ENCODE data around the gene CNPY4. TPM values are rescaled to one million over a fixed set of nuclear protein-coding genes. Genes with fewer than 3 reads are reported as not detected.

Gene CNPY4
- total and polyA plus RNA-seq, 12 donors: 14.0 to 46.5 (median 24.2) TPM

- peak in 2 of 7 donors; percentile 45 to 55 for DNase-seq
Observed at GRCh38 chr7:100122568-100122967, 3.1 kb downstream of the CNPY4 start.

GRCh38 chr7:100124301-100125230 lies 5.1 kb downstream of the CNPY4 start:
- Histone ChIP-seq H3K36me3 (replicated peaks in 1 of 2) (no peaks in the 10 kb centered on the region), H3K9me3 (replicated peaks in 1 of 3) (no peaks in the 10 kb centered on the region), H3K4me3 (no peak overlapping the region), H3K4me1 (replicated peaks in 1 of 2) (peaks cover 20 to 36% of the 10 kb centered on the region in 2 donors), H3K27ac (peak overlapping the region in 1 of 5 donors; percentile 17), H3K27me3 (no peaks in the 10 kb centered on the region)
- TF ChIP-seq CTCF (IDR thresholded peaks at IDR 0.05) (no peak), POLR2A (IDR thresholded peaks at IDR 0.05) (no peak)
- no peak for DNase-seq
- WGBS, 4 donors: 70 to 84% (median 81%) methylated on average over 4 of the region's 4 CpGs
- intact Hi-C loops (cut with DNase I): no loop called here

More at GRCh38 chr7:100122568-100122967, 3.1 kb downstream of the CNPY4 start:
- Histone ChIP-seq H3K27ac (no peak overlapping the region), H3K27me3 (no peaks in the 10 kb centered on the region), H3K4me1 (replicated peaks in 1 of 2) (peaks cover 19 to 32% of the 10 kb centered on the region in 2 donors), H3K9me3 (replicated peaks in 1 of 3) (no peaks in the 10 kb centered on the region), H3K4me3 (no peak overlapping the region), H3K36me3 (replicated peaks in 1 of 2) (no peaks in the 10 kb centered on the region)
- WGBS, 4 donors: 80 to 100% (median 87%) methylated on average over 1 of the region's 1 CpG
- TF ChIP-seq POLR2A (IDR thresholded peaks at IDR 0.05) (no peak), CTCF (IDR thresholded peaks at IDR 0.05) (no peak)
- intact Hi-C loops (cut with DNase I): no loop called here

- intact Hi-C loops (cut with DNase I): no loop called here
- Histone ChIP-seq H3K27ac (peak overlapping the region; percentile 87 to 99 (median 92)), H3K27me3 (no peaks in the 10 kb centered on the region), H3K4me3 (peak overlapping the region; percentile 57 to 95 (median 71)), H3K4me1 (replicated peaks in 1 of 2) (peaks cover 14 to 26% of the 10 kb centered on the region in 2 donors), H3K36me3 (replicated peaks in 1 of 2) (no peaks in the 10 kb centered on the region), H3K9me3 (replicated peaks in 1 of 3) (no peaks in the 10 kb centered on the region)
- DNase-seq: no peak
- TF ChIP-seq POLR2A (IDR thresholded peaks at IDR 0.05): no peak
- TF ChIP-seq CTCF (IDR thresholded peaks at IDR 0.05): peak in 1 of 6 experiments; percentile 12
- WGBS, 4 donors: 11 to 20% (median 13%) methylated on average over 17 to 29 of the region's 29 CpGs
Observed at GRCh38 chr7:100126239-100126930, 7.0 kb downstream of the CNPY4 start.
